Endothelial cell of umbilical vein (primary cell): ENCODE data around the gene SH3TC1. TPM values are rescaled to one million over a fixed set of nuclear protein-coding genes. Genes with fewer than 3 reads are reported as not detected.

ENCODE experiments used
- BruUV-seq: library from RNA; stranded (reverse); fragments of 400-500 nt; replicated peaks from 2 replicates; lab custom pipeline; 2021; lab: Mats Ljungman, UMichigan
- CTCF ChIA-PET: fragments of 300-600, 350-600 bp; sonication (Branson Sonifier 250); formaldehyde crosslinking; loops from one replicate; lab custom pipeline; 2021; ENCODE audit warnings: antibody characterized with exemption, inconsistent platforms; lab: Charles Lee
- POLR2A ChIA-PET: fragments of 300-600, 350-600 bp; sonication (Branson Sonifier 250); formaldehyde crosslinking; loops from one replicate; lab custom pipeline; 2021; ENCODE audit warnings: antibody characterized with exemption, inconsistent platforms; lab: Charles Lee
- DNase-seq: peaks from one replicate; pipeline ENCODE4 v3.0.0-alpha.2; 2011; ENCODE audit warnings: low read depth, low spot score
- FAIRE-seq: peaks from 2 replicates; lab custom pipeline; 2011; peaks lifted over from hg19 to GRCh38; lab: Jason Lieb, UNC
- H2AFZ ChIP-seq: 2 replicates; pipeline ENCODE4 v1.6.0; 2012; ENCODE audit warnings: low read depth, low read length, control low read depth, inconsistent platforms
- H3K27ac ChIP-seq: 2 replicates; pipeline ENCODE4 v1.5.1; 2011; ENCODE audit warnings: low read depth, mild to moderate bottlenecking, control low read depth, low read length, moderate library complexity; ENCODE audit not compliant: insufficient read depth
- H3K27me3 ChIP-seq, 2 experiments: 2 replicates each; pipeline versions ENCODE4 v1.6.0 to v1.6.1; 2011; ENCODE audit warnings: low read length in 2 of 2, mixed read lengths in 1 of 2; ENCODE audit not compliant: control insufficient read depth in 2 of 2, insufficient read depth in 2 of 2
- H3K36me3 ChIP-seq, 2 experiments: 2 replicates in 1 of 2; 3 replicates in 1 of 2; pipeline ENCODE4 v1.5.1; 2011; ENCODE audit warnings: low read length in 2 of 2, mild to moderate bottlenecking in 1 of 2, moderate library complexity in 1 of 2; ENCODE audit not compliant: control insufficient read depth in 2 of 2, insufficient read depth in 2 of 2; ENCODE audit errors: extremely low read depth in 1 of 2
- H3K4me1 ChIP-seq: 3 replicates; pipeline ENCODE4 v1.5.1; 2011; ENCODE audit warnings: mild to moderate bottlenecking, low read length; ENCODE audit not compliant: control insufficient read depth, insufficient read depth; ENCODE audit errors: extremely low read depth
- H3K4me2 ChIP-seq: 2 replicates; pipeline ENCODE4 v1.6.1; 2011; ENCODE audit warnings: low read length, control low read depth, mixed read lengths; ENCODE audit not compliant: insufficient read depth
- H3K4me3 ChIP-seq, 3 experiments: fragments of 200-600 bp in 1 of 3; sonication (generic), shearing (Covaris generic) in 1 of 3; replicated peaks in 1 of 3; 2 replicates each; pipeline ENCODE4 v1.5.1; 2011 to 2016; ENCODE audit warnings: control low read depth in 3 of 3, low read length in 3 of 3, mild to moderate bottlenecking in 2 of 3, inconsistent platforms in 1 of 3, low read depth in 1 of 3, moderate library complexity in 1 of 3; ENCODE audit not compliant: insufficient read depth in 1 of 3
- H3K79me2 ChIP-seq: 2 replicates; pipeline ENCODE4 v1.6.0; 2012; ENCODE audit warnings: low read length, inconsistent platforms; ENCODE audit not compliant: control insufficient read depth, insufficient read depth
- H3K9ac ChIP-seq: replicated peaks from 2 replicates; pipeline ENCODE3; 2011; ENCODE audit warnings: low read length, control low read depth; ENCODE audit not compliant: insufficient read depth; ENCODE audit errors: extremely low read depth
- H3K9me1 ChIP-seq: replicated peaks from 3 replicates; pipeline ENCODE4 v1.6.0; 2011; ENCODE audit warnings: mild to moderate bottlenecking, low read length; ENCODE audit not compliant: control insufficient read depth, insufficient read depth; ENCODE audit errors: extremely low read depth
- H3K9me3 ChIP-seq: replicated peaks from 2 replicates; pipeline ENCODE4 v1.5.1; 2012; ENCODE audit warnings: low read length, inconsistent platforms; ENCODE audit not compliant: control insufficient read depth, insufficient read depth
- H4K20me1 ChIP-seq: replicated peaks from 2 replicates; pipeline ENCODE3; 2011; ENCODE audit warnings: mild to moderate bottlenecking, low read length; ENCODE audit not compliant: control insufficient read depth, insufficient read depth; ENCODE audit errors: extremely low read depth
- CTCF ChIP-seq, 2 donors: IDR thresholded peaks; 1 replicate in 1 of 2; 2 replicates in 1 of 2; pipeline ENCODE4 v1.5.1; 2011; ENCODE audit warnings: low read length in 2 of 2, mild to moderate bottlenecking in 2 of 2, moderate library complexity in 2 of 2, control low read depth in 1 of 2, inconsistent platforms in 1 of 2, low read depth in 1 of 2; ENCODE audit not compliant: insufficient read depth in 1 of 2; ENCODE audit errors: extremely low read depth in 1 of 2
- EZH2 ChIP-seq: IDR thresholded peaks from 2 replicates; pipeline ENCODE4 v1.6.1; 2012; ENCODE audit warnings: borderline replicate concordance, low read depth, mild to moderate bottlenecking, moderate library complexity, low read length, inconsistent platforms; ENCODE audit not compliant: severe bottlenecking
- GATA2 ChIP-seq: IDR thresholded peaks from 2 replicates; pipeline ENCODE4 v1.7.0; 2011; ENCODE audit warnings: low read depth, mild to moderate bottlenecking, moderate library complexity, mixed read lengths, low read length; ENCODE audit not compliant: insufficient read length, insufficient read depth
- MAX ChIP-seq: IDR thresholded peaks from 2 replicates; pipeline ENCODE4 v1.6.1; 2011; ENCODE audit not compliant: insufficient read depth, insufficient read length
- POLR2A ChIP-seq: IDR thresholded peaks from 2 replicates; pipeline ENCODE4 v1.6.1; 2012; ENCODE audit warnings: low read depth, mild to moderate bottlenecking, control low read depth, low read length
- POLR2AphosphoS5 ChIP-seq: IDR thresholded peaks from 2 replicates; pipeline ENCODE4 v1.6.1; 2012; ENCODE audit warnings: low read depth, mild to moderate bottlenecking, control low read depth, low read length, moderate library complexity; ENCODE audit not compliant: insufficient read depth
- dilution Hi-C: fragments of 300-500 bp; cut with MboI; formaldehyde crosslinking; loops from one replicate; pipeline ENCODE4 v1.15.0; 2019; ENCODE audit warnings: low sequenced_read_pairs; ENCODE audit not compliant: extremely low pct_ligation_motif_present
- intact Hi-C: fragments of 100-400 bp; cut with micrococcal nuclease; formaldehyde crosslinking; loops from one replicate; pipeline ENCODE4 v1.10.0; 2022
- polyA plus RNA-seq, 4 experiments: library from polyadenylated mRNA; depleted of rRNA in 3 of 4; stranded (reverse) in 3 of 4; unstranded in 1 of 4; fragments of >200 nt; gene quantifications; 2 replicates each; pipeline versions ENCODE4 v1.2.1 to v1.2.3, GENCODE V29; 2011 to 2012; ENCODE audit warnings: missing spikeins in 1 of 4
- total RNA-seq: library from RNA; stranded (reverse); gene quantifications from 2 replicates; pipeline ENCODE4 v1.2.3, GENCODE V29; 2021

The SH3TC1 gene
- total and polyA plus RNA-seq, 2 donors (not counting 3 experiments of a cell fraction or from before 2014, with no cell fraction given), result 96.5 to 192 TPM

DNA sequence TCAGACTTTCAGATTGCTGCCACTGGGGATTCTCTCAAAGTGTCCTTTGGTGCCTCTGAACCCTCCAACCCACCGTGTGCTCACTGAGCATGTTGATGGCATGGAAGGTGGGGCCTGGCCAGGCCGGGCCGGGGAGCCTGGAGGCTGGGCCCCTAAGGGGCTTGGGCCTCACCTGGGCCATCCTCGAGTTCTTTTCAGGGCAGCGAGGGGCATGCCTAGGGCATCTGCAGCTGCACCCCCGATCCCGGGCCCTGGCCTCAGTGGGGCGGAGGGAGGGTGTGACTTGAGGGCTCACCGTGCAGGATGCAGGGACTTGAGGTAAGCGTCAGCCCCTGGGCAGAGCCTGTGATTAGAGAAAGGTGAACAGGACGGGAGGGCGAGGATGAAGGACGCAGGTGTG, 1.6 kb upstream of the SH3TC1 start:
- TF ChIP-seq CTCF (IDR thresholded peaks at IDR 0.05; ENCODE audit: extremely low read depth in 1 of 2, insufficient read depth in 1 of 2, low read depth in 1 of 2, low read length in 2 of 2), result no peak
- no peak for TF ChIP-seq POLR2A
- TF ChIP-seq EZH2, result no peak
- no peak for TF ChIP-seq GATA2
- no peak for TF ChIP-seq POLR2AphosphoS5
- no peak for TF ChIP-seq MAX
- no TSS peak for BruUV-seq
- ChIA-PET POLR2A (no interaction called here), CTCF (interaction anchor here (1.6 to 14.2 kb wide), 3 partner anchors 9 to 23 kb away, joined by 4 to 196 read pairs (median 14); no protein-coding TSS in a partner anchor)
- Histone ChIP-seq H3K9ac (no peak overlapping the region), H2AFZ (no peak overlapping the region), H3K27ac (no peak overlapping the region), H4K20me1 (no peaks in the 10 kb centered on the region), H3K9me3 (no peaks in the 10 kb centered on the region), H3K4me2 (no peak overlapping the region), H3K4me3 (no peak overlapping the region), H3K9me1 (no peaks in the 10 kb centered on the region), H3K27me3 (no peaks in the 10 kb centered on the region), H3K36me3 (peaks cover 0 to 4% of the 10 kb centered on the region in 2 experiments), H3K79me2 (peaks cover 34% of the 10 kb centered on the region), H3K4me1 (peaks cover 64% of the 10 kb centered on the region)
- DNase-seq (no peak), FAIRE-seq (no peak)
- dilution Hi-C loops, result no loop called here
- intact Hi-C loops, result loop anchor here (5.0 kb wide), 1 partner anchor 230 kb away; no protein-coding TSS in a partner anchor
